Measurements from ENCODE around the gene INO80E.
"Not testable (repeated sequence)": the region's sequence is repeated elsewhere in the genome, so short reads cannot be mapped to it uniquely, and the experiment has no call there.

INO80E gene, protein sequence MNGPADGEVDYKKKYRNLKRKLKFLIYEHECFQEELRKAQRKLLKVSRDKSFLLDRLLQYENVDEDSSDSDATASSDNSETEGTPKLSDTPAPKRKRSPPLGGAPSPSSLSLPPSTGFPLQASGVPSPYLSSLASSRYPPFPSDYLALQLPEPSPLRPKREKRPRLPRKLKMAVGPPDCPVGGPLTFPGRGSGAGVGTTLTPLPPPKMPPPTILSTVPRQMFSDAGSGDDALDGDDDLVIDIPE

DNA sequence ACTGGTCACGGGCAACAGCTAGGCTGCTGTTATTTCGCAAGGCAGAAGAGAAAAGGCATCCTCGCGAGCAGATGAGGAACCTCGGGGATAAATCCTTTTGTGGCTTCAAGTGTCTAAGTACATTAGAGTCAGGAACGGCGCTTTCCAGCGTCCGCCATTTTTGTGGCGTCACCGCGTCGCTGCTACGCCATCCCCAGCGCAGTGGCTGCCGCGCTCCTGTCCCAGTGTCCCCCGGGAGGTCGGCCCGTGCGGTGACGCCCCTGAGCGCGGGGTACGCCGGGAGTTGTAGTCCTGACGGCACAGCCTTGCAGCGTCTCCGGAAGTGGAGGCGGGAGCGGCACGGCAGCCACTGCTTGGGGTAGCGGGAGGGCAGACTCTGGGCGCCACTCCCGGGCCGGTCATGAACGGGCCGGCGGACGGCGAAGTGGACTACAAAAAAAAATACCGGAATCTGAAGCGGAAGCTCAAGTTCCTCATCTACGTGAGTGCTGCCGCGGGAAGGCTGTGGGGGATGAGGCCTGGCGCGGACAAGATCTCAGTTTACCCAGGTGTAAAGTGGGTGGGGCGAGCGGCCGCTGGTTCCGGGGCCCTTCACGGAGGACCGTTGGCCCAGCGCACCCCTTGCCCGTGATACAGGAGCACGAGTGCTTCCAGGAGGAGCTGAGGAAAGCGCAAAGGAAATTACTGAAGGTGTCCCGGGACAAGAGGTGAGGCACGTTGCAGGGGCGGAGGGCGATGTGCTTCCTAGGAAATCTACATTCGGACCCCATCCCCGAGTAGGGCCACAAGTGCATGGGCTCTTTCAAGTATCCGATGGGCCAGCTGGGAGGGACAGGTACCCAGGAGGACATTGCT, at the start of gene INO80E:
Gene INO80E, plus strand, starts transcription at position 331 of the 855 bp plus-strand sequence. Its CDS starts 70 bp downstream, at position 401.
- DNase-seq: peak; percentile 98 to 99 (median 99)

DNA sequence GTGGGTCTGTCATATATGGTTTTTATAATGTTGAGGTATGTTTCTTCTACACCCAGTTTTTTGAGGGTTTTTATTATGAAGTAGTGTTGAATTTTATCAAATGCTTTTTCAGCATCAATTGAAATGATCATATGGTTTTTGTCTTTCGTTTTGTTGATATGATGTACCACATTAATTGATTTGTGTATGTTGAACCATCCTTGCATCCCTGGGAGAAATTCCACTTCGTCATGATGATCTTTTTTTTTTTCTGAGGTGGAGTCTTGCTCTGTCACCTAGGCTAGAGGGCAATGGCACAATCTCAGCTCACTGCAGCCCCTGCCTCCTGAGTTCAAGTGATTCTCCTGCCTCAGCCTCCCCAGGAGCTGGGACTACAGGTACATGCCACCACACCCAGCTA, 48.1 kb upstream of the INO80E start:
- DNase-seq: no peak

DNA sequence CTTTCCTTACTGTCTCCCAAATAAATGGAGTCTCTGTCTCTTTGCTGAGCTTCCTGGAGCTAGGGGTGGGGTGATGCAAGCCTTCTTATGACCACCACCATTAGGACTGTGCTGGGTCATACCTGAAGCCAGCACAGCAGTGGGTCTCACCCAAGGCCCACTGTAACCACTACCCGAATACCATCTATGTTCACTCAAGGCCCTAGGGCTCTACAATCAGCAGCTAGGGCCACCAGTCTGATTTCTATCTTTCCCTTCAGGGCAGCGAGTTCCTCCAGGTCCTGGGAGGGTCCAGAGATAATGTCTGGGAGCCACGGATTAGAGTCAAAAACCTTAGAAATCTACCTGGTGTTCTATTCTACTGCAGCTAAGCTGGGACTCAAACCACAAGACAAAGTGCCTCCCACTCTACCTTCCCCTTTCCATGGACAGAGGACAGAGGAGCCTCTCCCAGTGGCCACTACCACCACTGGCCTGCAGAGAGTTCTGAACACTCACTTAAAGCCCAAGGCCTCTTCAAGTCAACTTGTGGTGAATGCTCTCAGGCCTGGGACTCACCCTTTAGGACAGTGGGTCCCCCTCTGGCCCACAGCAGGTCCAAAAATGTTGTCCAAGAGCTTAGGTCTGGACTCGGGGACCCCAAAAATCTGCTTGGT, 45.1 kb upstream of the INO80E start:
- DNase-seq: no peak

DNA sequence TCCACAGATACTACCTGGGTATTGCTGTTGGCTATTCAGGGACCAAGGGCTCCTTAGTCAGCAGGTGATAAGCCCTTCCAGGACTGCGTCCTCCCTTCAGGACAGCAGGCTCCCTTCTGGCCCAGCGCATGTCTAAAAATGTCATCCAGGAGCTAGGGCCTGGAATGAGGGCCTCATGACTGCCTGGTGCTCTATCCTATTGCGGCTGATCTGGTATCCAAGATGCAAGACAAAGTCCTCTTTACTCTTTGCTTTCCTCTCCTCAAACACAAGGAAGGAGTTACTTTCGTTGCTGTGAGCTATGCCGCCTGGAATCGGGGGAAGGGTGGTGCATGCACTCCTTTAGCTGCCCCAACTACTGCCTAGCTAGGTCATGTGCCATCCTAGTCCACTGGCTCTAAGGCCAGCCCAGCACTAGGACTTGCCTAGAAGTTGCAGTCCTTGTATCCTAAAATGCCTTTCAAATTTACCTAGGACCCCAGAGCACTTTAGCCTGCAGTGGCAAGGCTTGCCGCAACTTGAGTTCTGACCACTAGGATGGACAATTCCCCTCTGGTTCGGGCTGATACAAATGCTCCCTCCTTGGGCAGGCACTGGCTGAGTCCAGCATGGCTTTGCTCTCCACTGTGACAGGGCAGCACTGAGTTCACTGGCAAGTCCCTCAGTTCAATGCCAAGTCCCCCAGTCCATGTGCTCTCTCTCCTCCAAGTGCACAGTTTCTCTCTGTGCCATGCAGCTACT, 44.2 kb upstream of the INO80E start:
- no peak for DNase-seq

DNA sequence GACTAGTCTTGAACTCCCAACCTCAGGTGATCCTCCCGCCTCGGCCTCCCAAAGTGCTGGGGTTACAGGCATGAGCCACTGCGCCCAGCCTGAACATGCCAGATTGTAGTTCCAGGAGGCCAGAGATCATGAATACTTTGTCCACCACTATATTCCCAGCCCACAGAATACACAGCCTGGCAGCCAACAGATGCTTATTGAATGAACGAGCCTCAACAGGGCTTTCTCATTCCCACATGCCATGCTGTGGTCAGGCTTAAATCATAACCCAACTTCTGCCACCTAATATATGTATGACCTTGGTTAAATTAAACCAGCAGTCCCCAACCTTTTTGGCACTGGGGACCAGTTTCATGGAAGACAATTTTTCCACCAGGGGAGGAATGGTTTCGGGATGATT, 37.3 kb upstream of the INO80E start:
- no peak for DNase-seq

DNA sequence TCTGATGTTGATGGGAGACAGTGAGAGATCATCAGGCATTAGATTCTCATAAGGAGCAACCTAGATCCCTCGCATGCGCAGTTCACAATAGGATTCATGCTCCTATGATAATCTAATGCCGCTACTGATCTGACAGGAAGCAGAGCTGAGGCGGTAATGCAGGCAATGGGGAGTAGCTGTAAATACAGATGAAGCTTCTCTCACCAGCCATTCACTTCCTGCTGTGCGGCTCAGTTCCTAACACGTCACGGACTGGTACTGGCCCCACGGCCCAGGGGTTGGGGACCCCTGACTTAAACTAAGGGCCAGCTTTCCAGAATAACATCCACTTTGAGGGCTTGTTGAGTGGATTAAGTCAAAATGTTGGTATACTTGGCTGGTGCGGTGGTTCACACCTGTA, 36.7 kb upstream of the INO80E start:
- no peak for DNase-seq

DNA sequence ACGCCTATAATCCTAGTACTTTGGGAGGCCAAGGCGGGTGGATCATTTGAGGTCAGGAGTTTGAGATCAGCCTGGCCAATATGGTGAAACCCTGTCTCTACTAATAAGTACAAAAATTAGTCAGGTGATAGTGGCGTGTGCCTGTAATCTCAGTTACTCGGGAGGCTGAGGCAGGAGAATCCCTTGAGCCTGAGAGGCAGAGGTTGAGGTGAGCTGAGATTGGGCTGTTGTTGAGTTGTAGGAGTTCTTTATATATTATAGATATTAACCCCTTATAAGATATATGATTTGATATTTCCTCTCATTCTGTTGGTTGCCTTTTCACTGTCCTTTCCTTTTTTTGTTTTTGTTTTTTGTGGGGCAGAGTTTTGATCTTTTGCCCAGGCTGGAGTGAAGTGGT, 36.2 kb upstream of the INO80E start:
- DNase-seq: not testable (repeated sequence)

DNA sequence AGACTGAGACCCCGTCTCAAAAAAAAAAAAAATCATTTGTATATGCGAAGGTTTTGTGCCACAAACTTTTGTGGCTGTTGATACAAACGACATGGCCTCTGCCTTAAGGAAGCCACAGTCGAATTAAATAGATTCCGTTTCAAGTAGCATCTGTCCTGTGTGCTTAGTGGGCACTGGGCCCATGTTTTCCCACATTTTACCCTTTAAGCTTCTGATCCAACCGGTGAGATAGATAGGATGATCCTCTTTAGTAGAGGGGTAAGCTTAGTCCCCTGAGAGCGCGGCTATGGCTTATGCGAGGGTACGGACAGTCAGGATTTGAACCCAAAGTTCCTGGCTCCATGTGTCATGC, 34.9 kb upstream of the INO80E start:
- DNase-seq: no peak

DNA sequence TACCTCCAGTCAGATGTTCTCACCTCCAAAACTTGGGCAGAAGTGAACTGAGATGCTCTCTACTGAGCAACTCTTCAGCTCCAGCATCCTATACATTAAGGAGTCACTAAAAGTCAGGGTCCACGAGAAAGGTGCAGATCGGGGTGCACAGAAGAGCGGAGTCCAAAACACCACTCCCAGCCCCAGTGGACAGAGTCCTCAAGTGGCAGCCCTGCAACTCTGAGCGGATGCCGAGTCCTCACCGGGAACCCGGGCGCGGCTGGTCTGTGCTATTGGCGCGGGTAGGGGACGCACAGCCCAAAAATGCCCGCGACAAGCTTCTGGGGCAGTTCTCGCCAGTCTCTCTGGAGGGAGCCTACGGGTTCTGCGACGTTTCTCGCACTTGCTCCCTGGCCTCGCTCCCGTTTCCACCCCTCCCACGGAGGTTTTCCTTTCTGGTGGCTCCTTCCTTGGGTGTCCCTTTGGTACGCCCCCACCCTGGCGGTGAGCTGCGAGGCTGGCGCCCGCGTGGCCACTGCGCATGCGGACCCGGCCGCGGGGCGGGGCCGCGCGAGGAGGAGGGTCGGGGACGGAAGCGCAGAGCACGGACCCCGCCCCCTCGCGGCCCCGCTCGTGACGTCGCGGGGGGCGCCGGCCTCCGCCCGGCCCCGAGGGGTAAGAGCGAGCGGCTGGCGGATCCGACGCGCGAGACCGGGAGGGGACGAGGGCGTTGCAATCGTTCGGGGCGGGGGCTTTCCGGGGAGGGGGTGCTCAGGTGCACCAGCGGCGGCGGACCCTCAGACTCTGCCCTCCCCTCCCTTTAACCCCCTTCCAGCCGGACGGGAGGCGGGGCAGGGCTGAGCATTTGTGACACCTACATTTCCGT, 34.3 kb upstream of the INO80E start, which contains the start of gene TMEM219:
Gene TMEM219, plus strand, starts transcription at position 601 of the 865 bp plus-strand sequence. CDS start 1,065 bp downstream, outside the sequence.
- peak; percentile 96 to 99 (median 98) for DNase-seq

DNA sequence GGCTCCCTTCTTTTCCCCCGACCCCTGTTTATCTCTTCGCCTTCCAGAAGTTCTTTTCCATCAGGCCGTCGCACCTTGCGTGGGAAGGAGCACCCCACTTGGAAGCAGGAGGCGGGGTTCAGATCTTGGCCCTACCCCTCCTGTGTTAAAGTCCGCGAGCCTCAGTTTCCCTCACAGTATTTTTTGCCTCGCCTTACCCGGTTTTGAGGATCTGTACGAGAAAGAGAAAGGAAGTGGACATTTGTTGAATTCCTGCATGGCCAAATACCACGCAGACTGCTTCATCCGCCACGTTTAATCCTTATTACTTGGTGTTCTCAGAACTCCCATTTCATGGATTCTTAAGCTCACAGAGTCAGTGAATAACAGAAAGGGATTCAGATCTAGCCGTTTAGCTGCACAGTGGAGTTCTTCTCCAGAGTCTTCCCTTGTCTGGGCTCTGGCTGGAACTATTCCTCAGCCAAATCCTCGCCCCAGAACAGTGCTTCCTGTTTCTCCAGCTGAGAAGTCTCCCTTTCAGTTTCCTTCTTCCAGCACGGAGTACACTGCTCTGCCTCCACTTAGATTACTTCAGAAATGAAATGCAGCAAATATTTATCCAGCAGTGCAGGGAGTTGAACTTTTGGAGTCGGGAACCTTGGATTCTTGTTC, 33.6 kb upstream of the INO80E start:
- peak; percentile 86 to 94 (median 89) for DNase-seq

DNA sequence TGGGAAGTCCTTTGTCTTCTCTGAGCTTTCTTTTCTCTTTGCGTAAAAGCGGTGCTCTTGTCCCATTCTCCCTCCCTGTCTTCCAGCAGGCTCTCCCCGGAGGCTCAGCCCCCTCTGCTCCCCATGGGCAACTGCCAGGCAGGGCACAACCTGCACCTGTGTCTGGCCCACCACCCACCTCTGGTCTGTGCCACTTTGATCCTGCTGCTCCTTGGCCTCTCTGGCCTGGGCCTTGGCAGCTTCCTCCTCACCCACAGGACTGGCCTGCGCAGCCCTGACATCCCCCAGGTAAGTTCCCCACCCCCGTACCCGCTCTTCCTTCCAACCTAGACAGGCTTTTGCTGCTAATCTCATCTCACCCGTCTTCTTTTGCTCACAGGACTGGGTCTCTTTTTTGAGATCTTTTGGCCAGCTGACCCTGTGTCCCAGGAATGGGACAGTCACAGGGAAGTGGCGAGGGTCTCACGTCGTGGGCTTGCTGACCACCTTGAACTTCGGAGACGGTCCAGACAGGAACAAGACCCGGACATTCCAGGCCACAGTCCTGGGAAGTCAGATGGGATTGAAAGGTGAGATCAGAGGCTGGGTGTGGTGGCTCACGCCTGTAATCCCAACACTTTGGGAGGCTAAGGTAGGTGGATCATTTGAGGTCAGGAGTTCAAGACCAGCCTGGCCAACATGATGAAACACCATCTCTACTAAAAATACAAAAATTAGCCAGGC, 32.9 kb upstream of the INO80E start:
- peak; percentile 24 to 46 (median 24) for DNase-seq

DNA sequence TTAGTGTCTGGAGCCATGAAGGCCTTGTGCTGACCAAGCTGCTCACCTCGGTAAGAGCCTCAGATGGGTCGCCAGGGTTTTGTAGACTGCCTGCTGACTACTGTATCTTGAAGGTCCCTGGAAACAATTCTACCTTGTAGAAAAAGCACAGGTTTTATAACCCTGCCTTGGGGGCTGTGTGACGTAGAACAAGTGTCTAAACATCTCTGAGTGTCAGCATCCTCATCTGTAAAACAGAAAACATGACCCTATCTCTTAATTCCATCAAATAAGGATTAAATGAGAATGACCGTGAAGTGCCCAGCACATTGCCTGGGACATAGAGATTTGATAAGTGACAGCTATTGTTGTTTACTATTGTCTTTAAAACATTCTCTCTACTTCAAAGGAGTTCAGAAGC, 27.8 kb upstream of the INO80E start:
- no peak for DNase-seq

DNA sequence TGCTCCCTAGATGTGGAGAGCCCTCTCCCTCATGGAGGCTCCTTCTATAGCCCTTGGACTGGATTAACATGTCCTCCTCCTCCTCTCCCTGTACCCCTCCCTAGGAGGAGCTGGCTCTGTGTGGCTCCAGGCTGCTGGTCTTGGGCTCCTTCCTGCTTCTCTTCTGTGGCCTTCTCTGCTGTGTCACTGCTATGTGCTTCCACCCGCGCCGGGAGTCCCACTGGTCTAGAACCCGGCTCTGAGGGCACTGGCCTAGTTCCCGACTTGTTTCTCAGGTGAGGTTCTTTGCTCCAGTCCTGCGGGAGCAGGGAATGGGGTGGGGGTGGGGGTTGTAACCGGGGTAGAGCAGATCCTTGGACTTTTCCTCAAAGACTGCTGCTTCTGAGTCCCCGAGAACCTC, 24.7 kb upstream of the INO80E start:
- DNase-seq: no peak

DNA sequence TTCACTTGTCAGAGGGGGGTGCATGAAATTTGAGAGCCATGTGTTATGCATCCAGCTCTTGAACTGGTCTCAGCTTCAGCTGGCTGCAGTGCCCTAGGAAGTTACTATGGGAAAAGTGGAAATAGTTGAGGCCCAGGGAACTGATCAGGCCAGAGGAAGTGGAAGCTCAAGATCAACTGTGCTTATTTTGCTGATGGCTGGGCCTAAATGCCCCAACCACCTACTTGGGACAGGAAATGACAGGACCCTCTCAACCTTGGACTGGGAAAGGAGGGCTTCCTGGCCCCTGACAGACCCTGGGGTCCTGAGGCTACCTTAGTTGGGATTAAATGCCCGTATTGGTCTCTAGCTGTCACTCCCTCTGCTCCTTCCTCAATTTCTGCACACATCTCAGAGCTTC, 23.5 kb upstream of the INO80E start:
- DNase-seq: no peak

DNA sequence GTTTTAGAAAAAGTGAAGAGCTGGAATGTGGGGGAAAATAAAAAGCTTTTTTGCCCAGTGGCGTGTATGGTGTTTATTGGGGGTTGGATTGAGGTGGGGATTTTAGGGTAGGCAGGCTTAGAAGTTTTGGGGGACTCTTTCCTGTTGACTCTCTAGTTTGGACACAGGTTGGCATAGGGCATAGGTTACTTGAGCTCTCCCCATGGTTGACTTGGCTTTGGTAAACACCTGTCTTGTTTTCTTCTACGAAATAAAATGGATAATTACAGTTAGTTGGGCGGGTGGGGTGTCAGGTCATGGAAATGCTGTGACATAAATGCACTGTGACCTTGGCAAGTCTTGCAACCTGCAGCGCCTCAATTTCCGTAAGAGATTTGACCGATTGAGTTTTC, 23.1 kb upstream of the INO80E start:
- DNase-seq: no peak

DNA sequence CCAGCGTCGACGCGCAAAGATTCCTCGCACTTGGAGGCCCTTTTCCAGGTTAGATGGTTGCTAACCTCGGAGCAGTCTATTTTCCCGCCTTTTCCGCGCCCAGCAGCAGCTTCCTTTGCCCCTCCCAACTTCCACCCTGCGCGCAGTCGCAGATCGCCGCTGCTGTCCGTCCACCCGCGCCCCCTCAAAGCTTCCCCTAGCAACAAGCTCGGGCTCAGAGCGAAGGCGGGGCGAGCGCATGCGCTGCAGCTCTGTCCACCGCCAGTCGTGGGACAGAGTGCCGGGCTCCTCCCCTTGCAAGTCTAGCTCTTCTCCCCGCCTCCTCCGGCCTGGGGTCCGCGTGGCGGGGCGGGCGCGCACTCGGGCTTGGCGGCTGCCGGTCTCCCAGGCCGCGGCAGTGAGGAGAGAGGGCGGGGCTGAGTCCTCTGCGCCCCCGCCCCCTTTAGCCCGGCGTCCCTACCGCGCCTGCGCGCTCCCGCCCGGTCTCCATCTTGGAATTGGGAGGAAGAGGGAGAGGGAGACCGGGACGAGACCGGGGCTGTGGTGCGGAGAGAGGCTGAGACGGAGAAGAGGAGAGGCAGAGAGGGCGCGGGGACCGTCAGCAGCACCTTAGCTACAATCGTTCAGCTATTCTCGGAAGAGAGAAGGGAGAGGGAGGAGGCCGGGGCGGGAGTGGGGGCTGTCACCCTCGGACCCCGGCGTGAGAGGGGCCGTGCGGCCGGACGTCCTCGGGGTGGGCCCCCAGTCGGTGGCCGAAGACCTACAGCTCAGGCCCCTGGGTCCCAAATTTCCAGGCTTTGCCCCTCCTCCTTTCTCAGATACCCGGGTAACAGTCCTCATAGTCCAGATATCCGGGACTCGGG, 22.4 kb upstream of the INO80E start, which contains the start of gene TAOK2:
Gene TAOK2, plus strand, starts transcription at position 485 of the 863 bp plus-strand sequence. CDS start 3,905 bp downstream, outside the sequence.
- peak; percentile 99 to 100 (median 99) for DNase-seq

DNA sequence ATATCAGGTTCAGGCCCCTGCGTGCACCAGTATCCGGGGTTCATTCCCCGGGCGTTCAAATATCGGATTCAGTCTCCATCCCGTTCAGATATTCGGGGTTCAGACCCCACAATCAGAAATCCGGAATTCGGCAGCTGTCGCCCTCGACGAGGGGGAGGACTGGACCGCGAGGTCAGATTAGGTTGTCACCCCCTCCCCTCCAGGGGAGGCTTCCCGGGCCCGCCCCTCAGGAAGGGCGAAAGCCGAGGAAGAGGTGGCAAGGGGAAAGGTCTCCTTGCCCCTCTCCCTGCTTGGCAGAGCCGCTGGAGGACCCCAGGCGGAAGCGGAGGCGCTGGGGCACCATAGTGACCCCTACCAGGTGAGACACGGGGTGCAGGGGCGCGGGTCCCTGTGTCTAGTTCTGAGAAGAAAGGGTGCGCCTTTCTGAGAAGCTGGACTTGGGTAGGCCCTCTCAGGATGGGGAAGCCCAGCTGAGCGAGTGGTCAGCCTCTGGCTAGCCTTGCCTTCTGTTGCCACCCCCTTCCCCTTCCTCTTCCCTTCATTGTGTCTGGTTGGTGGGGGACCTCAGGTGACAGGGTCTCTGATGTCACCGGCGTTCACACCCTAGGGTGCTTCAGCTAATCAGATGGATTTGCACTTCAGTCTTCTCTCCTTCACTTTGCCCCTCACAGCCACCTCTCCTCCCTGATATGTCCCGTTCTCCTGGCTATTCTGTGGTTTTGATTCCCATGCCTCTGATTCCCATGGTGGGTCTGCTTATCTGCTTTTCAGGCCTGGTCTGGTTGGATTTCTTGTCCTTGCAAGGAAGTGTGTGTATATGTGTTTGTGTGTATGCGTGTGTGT, 21.5 kb upstream of the INO80E start:
- peak; percentile 68 to 81 (median 80) for DNase-seq

DNA sequence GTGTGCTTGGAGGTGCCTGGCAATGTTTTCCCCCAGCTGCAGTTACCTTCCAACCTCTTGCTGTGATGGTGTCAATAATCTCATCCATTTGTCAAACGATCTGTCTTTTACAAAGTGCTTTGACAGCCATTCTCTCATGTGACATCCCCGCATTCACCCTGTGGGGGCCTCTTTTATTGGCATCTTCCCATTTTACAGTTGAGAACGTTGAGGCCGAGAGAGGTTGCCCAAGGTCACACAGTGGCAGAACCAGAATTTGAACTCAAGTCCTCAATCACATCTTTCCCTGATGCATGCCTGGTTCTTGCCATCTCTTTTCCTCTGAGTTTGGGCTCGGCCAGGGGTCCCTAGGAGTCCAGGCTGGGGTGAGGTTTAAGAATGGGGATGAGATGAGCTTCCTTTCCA, 20.9 kb upstream of the INO80E start:
- no peak for DNase-seq
